Stimulated activated CD4-positive, alpha-beta T cell treated with anti-CD3 and anti-CD28 coated beads, Interleukin-2, amount 100 ng/mL, for 48 hours (primary cell): ENCODE results near the gene HERC5.

Experiments used
- DNase-seq, 2 donors: peaks; one replicate each; pipeline ENCODE4 v3.0.0-alpha.2; 2020

HERC5 gene

DNA sequence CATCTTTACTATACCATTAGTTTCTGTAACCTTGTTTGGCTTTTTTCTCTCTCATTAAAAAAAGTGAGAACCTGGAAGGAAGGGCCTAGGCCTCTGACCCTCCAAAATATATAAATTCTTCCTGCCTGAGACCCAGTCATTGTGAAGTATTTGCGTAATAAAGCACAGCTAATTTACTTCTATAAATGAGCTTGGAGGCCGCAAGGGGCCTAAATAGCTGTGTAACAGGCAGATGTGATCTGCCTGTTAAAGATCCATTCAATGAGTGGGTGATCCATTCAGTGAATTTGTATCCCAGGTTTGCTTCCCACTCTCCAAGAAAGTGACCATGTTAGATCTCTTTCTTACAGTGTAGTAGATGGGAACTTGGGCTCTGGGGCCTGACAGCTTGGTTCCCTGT lies 67.3 kb downstream of the HERC5 start:
- no peak for DNase-seq

DNA sequence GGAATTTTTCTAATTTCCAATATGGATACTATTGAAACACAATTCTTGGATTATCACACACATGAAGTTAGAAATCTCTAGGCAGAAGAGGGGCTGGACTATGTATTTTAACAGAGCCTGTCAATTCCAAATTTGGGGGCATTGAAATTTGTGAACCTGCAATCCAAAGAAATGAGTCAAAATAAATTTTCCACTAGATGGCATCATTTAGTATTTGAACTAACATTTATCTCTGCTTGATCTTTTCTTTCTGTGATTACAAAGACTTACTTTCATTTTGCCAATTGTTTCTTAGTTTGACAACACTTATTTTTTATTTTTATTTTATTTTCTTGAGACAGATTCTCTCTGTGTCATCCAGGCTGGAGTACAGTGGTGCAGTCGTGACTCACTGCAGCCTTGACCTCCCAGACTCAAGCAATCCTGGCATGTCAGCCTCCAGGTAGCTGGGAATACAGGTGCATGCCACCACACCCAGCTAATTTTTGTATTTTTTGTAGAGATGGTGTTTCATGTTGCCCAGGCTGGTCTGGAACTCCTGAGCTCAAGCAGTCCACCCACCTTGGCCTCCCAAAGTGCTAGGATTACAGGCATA lies 69.4 kb downstream of the HERC5 start:
- no peak for DNase-seq

DNA sequence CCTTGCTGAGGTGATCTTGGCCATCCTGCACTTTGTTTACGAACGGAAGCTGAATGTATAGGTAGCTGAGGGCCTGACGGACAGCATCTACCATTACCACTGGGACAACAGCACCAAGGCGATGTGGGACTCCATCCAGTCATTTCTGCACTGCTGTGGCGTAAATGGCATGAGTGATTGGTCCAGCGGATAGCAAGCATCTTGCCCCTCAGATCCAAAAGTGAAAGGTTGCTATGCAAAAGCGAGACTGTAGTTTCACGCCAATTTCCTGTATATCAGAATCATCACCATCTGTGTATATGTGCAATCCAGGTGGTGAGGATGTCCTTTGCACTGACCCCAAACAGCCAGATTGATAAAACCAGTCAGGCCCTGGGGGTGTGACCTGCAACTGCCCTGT lies 70.9 kb downstream of the HERC5 start:
- no peak for DNase-seq

DNA sequence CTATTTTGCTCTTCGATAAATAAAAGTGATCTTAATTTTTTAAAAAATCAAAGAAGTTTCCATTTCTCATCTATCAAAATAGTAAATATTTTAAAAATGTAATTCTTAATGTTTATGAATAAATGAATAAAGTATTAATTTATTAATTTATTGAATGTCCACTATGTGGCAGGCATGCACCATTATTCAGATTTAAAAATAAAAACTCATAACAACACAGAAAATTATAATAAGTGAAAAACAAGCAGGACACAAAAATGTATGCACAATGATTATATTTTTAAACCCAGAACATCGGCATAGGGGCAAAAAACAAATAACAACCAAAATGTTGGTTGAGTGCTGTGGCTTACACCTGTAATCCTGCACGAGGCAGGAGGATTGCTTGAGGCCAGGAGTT lies 71.9 kb downstream of the HERC5 start:
- no peak for DNase-seq

DNA sequence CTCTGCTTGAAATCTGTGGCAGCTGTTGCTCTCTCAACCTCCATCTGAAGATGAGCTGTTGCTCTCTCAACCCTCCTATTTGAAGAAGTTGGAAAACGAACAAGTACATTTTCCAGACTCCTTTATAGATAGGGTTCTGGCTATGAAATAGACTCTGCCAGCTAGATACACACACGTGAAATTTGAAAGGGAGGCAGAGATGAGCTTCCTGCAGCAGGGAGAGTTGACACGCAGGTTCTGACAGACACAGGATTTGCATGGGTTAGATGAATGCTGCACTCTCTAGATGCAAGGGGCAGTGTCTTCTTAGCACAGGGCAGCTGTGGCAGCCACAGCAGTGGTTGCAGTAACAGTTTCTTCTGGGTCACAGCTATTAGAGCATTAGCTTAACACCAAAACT lies 74.6 kb downstream of the HERC5 start:
- no peak for DNase-seq

DNA sequence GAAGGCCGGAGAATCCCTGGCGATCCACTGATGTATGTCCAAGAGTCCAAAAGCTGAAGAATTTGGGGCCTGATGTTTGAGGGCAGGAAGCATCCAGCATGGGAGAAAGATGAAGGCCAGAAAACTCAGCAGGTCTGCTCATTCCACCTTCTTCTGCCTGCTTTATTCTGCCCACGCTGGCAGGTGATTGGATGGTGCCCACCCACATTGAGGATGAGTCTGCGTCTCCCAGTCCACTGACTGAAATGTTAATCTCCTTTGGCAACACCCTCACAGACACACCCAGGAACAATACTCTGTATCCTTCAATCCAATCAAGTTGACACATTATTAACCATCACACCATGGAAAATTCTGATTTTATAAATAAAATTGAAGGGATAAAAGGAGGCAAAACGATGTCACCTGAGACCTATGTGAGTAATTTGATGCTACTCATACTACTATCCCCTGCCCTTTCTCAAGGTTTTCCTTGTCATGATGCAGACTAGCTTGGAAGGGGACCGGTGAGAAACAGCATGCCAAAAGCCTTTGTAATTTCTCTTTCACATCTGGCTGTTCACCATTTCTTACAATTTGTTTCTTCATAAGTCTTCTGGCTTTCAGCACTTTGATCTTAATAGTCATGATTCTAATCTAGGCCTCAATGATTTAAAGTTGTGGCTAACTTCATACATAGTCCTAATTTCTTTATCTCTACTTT lies 76.3 kb downstream of the HERC5 start:
- DNase-seq = no peak

DNA sequence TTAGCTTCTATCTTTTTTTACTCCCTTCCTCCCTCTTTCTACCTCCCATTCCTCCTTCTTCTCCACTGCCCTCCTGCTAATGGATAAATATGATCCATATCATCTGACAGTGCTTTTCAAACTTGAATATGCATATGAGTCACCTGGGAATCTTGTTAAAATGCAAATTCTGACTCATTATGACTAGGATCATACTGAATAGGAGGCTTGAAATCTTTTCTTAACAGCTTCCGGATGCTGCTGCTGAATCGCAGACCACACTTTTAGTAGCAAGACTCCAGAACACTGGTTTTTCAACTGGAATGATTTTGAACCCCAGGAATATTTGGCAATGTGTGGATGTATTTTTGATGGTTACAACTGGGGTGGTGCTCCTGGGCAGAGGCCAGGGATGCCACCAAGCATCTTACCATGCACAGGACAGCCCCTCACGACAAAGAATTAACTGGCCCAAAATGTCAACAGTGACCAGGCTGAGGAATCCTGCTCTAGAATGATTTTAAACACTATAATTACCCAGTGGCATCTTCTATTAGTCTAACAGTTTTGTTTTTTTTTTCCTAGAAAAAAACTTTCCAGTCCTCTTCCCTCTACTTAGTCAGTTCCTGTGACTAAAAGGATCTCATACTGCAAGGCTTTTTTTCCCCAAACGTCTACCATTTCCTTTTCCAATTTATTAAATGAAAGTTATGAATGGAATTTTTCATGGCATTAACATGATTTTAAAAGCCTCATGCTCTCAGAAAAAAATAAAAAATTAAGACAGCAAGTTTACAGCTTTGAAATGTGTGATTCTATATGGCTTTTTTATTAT lies 77.2 kb downstream of the HERC5 start:
- DNase-seq = no peak

DNA sequence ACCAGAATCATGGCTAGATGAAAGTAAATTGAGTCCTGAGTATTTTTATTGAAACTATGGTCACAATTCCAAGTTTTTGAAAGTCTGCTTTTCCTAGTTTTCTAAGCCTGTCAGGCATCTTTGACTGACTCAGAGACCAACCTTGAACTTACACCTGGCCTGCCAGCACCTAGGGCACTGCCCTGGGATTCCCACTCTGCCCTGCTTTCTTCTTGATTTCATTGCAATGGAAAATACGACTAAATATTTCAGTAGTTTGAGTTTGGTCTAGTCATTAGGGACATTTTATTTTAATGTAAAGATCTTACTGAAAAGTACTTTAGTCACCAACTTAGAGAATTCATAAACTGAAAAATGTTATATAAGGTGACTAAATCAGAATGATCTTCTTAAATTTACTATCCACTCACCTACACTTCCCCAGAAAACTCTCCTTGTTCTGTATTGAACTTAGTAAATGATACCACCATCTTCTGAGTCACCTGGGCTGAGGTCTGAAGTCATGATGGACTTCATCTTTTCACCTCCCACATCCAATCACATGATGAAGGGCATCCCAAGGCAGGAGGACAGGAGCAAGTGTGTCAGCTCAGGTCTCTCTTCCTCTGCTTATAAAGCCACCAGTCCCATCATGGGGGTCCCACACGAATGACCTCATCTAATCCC lies 78.3 kb downstream of the HERC5 start:
- no peak for DNase-seq

DNA sequence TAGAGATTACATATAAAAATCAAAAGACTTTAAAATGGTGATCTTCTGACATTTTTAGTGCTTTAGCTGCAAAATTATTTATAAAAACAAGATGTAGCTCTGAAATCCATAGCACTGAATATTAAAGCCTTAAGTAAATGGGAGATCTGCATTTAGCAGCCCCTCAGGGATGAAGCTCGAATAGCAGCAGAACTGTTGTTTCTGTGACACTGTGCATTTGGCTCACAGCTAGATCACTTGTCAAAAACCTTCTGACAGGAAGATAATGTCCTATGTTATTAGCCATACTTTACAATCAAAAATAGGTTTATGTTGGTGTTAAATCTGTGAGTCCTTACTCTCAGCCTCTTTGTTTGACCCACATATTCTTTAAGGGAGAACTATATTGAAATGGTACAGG lies 80.8 kb downstream of the HERC5 start:
- DNase-seq = no peak

DNA sequence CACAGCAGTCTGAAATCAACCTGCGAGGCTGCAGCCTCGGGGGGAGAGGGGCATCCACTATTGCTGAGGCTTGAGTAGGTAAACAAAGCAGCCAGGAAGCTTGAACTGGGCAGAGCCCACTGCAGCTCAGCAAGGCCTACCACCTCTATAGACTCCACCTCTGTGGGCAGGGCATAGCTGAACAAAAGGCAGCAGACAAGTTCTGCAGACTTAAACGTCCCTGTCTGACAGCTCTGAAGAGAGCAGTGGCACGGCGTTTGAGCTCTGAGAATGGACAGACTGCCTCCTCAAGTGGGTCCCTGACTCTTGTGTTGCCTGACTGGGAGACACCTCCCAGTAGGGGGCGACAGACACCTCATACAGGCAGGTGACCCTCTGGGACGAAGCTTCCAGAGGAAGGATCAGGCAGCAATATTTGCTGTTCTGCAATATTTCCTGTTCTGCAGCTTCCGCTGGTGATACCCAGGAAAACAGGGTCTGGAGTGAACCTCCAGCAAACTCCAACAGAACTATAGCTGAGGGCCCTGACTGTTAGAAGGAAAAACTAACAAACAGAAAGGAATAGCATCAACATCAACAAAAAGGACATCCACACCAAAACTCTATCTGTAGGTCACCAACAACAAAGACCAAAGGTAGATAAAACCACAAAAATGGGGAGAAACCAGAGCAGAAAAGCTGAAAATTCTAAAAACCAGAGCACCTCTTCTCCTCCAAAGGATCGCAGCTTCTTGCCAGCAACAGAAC lies 82.6 kb downstream of the HERC5 start:
- peak; percentile 76 to 79 for DNase-seq

DNA sequence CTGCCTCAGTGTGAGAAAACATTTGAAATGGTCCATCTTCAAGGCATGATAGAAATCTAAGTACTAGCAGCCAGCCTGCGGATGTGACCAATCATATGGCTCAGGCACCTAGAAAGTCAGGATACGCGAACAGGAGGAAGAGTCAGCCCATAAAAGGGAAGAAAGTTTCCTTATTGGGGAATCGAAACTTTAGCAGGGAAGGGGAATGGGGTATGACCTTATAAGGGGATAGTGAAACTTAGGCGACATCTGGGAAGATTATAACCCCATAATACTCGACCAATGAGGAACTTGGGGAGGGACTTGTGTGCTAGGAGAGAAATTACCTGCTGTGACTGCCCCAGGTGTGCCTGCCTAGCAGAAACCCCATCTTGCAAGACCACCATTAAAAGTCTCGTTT lies 92.9 kb downstream of the HERC5 start:
- DNase-seq = no peak
